Measurements from ENCODE around the gene TRERF1.

- no peak for TF ChIP-seq CTCF (conservative IDR thresholded peaks at IDR 0.05)
- TF ChIP-seq EZH2 (IDR thresholded peaks at IDR 0.05; ENCODE audit: low read depth): no peak
These were observed 263.3 kb downstream of the TRERF1 start for GRCh38 chr6:42188406-42188805.
